GM06990 (cell line): ENCODE measurements around the gene EZH1.
A peak's percentile ranks its signal among the peaks of the same experiment; 100 is the strongest.

Experiments used
- DNase-seq: peaks from one replicate; pipeline ENCODE4 v3.0.0-alpha.2; 2011; ENCODE audit not compliant: insufficient read length; ENCODE audit errors: extremely low read depth
- H3K27me3 ChIP-seq: replicated peaks from 2 replicates; pipeline ENCODE4 v1.6.0; 2011; ENCODE audit warnings: low read length; ENCODE audit not compliant: control insufficient read depth, insufficient read depth
- H3K36me3 ChIP-seq: 2 replicates; pipeline ENCODE4 v1.5.1; 2011; ENCODE audit warnings: low read length; ENCODE audit not compliant: control insufficient read depth, insufficient read depth
- H3K4me3 ChIP-seq: replicated peaks from 2 replicates; pipeline ENCODE4 v1.5.1; 2011; ENCODE audit warnings: low read depth, mild to moderate bottlenecking, control low read depth, low read length
- TF ChIP-seq, protein P1 (sequence below): IDR thresholded peaks from 2 replicates; pipeline ENCODE4 v1.5.1; 2011; ENCODE audit warnings: low read length, control low read depth, mild to moderate bottlenecking, inconsistent platforms; ENCODE audit not compliant: insufficient read depth, poor library complexity, severe bottlenecking

EZH1 gene

DNA sequence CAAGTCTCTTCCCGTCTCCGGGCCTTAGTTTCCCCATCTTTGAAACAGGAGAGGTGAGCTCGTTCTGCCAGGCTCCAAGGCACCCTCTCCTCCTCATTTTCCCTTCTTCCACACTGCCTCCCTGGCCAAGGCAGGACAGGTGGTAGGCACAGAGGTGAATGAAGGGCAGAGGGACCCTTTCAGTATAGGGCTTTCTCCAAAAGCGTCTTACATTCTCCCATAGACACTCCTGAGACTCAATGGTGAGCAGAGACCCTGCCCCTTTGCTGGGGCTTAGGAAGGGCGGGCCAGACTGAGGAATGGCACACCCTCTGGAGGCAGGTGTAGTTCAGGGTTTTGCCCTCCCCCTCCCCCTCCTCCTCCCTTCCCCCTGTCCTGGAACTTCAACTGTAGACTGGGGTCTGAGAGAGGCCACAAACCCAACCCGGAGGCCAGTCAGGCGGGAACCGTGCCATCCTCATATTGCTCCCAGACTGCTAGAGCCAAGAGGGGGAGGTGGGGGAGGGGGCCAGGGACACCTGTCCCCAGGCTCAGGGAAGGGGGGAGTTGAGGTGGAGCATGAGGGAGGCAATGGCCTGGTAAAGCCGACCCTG is 70.0 kb downstream of the EZH1 start:
- DNase-seq, result no peak
- Histone ChIP-seq H3K27me3 (no peaks in the 10 kb centered on the region), H3K36me3 (peaks cover 14% of the 10 kb centered on the region), H3K4me3 (peak overlapping the region; percentile 90)
- TF ChIP-seq, protein P1, sequence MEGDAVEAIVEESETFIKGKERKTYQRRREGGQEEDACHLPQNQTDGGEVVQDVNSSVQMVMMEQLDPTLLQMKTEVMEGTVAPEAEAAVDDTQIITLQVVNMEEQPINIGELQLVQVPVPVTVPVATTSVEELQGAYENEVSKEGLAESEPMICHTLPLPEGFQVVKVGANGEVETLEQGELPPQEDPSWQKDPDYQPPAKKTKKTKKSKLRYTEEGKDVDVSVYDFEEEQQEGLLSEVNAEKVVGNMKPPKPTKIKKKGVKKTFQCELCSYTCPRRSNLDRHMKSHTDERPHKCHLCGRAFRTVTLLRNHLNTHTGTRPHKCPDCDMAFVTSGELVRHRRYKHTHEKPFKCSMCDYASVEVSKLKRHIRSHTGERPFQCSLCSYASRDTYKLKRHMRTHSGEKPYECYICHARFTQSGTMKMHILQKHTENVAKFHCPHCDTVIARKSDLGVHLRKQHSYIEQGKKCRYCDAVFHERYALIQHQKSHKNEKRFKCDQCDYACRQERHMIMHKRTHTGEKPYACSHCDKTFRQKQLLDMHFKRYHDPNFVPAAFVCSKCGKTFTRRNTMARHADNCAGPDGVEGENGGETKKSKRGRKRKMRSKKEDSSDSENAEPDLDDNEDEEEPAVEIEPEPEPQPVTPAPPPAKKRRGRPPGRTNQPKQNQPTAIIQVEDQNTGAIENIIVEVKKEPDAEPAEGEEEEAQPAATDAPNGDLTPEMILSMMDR, result no peak

GRCh38 chr17:42673885-42674754 is 70.7 kb downstream of the EZH1 start:
- Histone ChIP-seq H3K27me3 (no peaks in the 10 kb centered on the region), H3K4me3 (peak overlapping the region; percentile 90), H3K36me3 (peaks cover 18% of the 10 kb centered on the region)
- TF ChIP-seq, protein P1, result peak; percentile 81
- DNase-seq, result peak; percentile 63

DNA sequence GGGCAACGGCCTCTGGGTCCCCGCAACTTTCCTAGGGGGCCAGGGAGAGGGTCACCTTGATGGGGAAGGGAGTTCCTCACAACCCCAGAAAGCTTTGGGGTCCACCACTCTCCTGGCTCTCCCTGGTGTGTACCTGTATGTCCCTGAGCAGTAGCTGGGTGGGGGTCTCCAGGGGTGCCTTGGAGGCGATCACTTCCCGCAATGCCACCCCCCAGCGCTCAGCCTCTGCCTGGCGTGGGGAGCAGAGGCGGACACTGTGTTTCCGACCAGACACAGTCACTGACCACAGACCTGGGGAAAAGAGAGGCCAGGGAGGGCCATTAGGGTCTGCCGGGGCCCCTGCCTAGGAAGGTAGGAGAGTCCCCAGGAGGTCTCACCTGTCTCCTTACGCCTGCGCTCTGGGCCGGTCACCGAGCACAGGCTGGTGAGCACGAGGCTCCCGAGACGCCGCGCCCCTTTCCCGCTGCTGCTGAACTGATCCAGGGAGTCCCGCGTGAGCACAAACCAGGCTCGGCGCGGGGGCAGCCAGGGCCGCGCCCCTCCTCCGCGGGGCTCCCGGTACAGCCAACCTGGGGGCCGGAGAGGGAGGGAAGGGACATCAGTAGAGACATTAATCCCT is 71.5 kb downstream of the EZH1 start:
- TF ChIP-seq, protein P1, result no peak
- H3K36me3 ChIP-seq, result peaks cover 18% of the 10 kb centered on the region
- no peaks in the 10 kb centered on the region for H3K27me3 ChIP-seq
- no peak for DNase-seq
- H3K4me3 ChIP-seq, result no peak overlapping the region; the same call in 1 of the 2 replicates

DNA sequence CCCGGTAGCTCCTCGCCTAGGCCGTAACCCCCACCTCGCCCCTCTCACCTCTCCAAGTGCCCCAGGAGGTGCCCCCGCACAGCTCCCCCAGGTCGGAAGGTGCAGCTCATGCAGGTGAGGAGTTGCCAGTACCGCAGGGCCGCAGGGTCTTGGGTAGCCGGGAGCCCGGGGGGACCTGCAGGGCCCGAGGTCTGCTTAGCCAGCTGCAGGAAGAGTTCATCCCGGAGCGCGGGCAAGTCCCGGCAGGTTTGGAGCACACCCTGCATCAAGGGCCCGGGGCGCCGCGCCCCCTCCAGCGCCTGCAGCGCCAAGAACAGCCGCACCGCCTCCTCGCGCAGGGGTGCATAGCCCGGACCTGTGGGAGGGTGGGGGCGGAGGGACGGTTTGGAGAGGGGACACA is 72.8 kb downstream of the EZH1 start:
- no peaks in the 10 kb centered on the region for H3K27me3 ChIP-seq
- DNase-seq, result no peak
- TF ChIP-seq, protein P1, result no peak
- H3K36me3 ChIP-seq, result peaks cover 23% of the 10 kb centered on the region
- no peak overlapping the region for H3K4me3 ChIP-seq

GRCh38 chr17:42670789-42671657 is 73.8 kb downstream of the EZH1 start:
- H3K27me3 ChIP-seq, result no peaks in the 10 kb centered on the region
- no peak overlapping the region for H3K4me3 ChIP-seq
- DNase-seq, result no peak
- peaks cover 30% of the 10 kb centered on the region for H3K36me3 ChIP-seq
- TF ChIP-seq, protein P1, result no peak
